Trophoblast cell (in vitro differentiated cells and primary cell): ENCODE data around the gene APOBEC3F.
"Not testable (repeated sequence)": the region's sequence is repeated elsewhere in the genome, so short reads cannot be mapped to it uniquely, and the experiment has no call there.

Source experiments
- DNase-seq, 2 donors: peaks; one replicate each; pipeline ENCODE4 v3.0.0-alpha.2; 2016
- H2AFZ ChIP-seq: 2 replicates; pipeline ENCODE4 v1.6.1; 2013; ENCODE audit warnings: low read length, moderate library complexity, mild to moderate bottlenecking; ENCODE audit not compliant: insufficient read depth, poor library complexity
- H2AK5ac ChIP-seq: 2 replicates; pipeline ENCODE4 v1.6.1; 2013; ENCODE audit warnings: mild to moderate bottlenecking, low read length
- H2BK120ac ChIP-seq: 2 replicates; pipeline ENCODE4 v1.6.1; 2013; ENCODE audit warnings: low read length, mild to moderate bottlenecking, moderate library complexity; ENCODE audit not compliant: insufficient read depth, poor library complexity
- H2BK12ac ChIP-seq: 2 replicates; pipeline ENCODE4 v1.6.1; 2013; ENCODE audit warnings: mild to moderate bottlenecking, low read length, moderate library complexity
- H2BK5ac ChIP-seq: 2 replicates; pipeline ENCODE4 v1.6.1; 2013; ENCODE audit warnings: low read length, low read depth, moderate library complexity, mild to moderate bottlenecking; ENCODE audit not compliant: poor library complexity
- H3K14ac ChIP-seq: 2 replicates; pipeline ENCODE4 v1.6.1; 2013; ENCODE audit warnings: mild to moderate bottlenecking, low read length
- H3K18ac ChIP-seq: 2 replicates; pipeline ENCODE4 v1.6.1; 2013; ENCODE audit warnings: mild to moderate bottlenecking, low read length
- H3K23ac ChIP-seq: 2 replicates; pipeline ENCODE4 v1.6.1; 2013; ENCODE audit warnings: low read length
- H3K27ac ChIP-seq: 2 replicates; pipeline ENCODE4 v1.5.1; 2013; ENCODE audit warnings: low read depth, mild to moderate bottlenecking, inconsistent platforms, low read length, moderate library complexity
- H3K27me3 ChIP-seq: 2 replicates; pipeline ENCODE4 v1.6.1; 2013; ENCODE audit warnings: inconsistent platforms, mild to moderate bottlenecking, low read length, moderate library complexity; ENCODE audit not compliant: insufficient read depth
- H3K36me3 ChIP-seq, 2 experiments: 1 replicate in 1 of 2; 2 replicates in 1 of 2; pipeline ENCODE4 v1.6.1; 2013; ENCODE audit warnings: low read length in 2 of 2, mild to moderate bottlenecking in 2 of 2, moderate library complexity in 1 of 2; ENCODE audit not compliant: insufficient read depth in 2 of 2, control insufficient read depth in 1 of 2
- H3K4ac ChIP-seq: 2 replicates; pipeline ENCODE4 v1.6.1; 2013; ENCODE audit warnings: low read depth, mild to moderate bottlenecking, low read length, moderate library complexity
- H3K4me1 ChIP-seq, 2 experiments: 1 replicate in 1 of 2; 2 replicates in 1 of 2; pipeline ENCODE4 v1.6.1; 2013; ENCODE audit warnings: low read length in 2 of 2, mild to moderate bottlenecking in 2 of 2, moderate library complexity in 1 of 2; ENCODE audit not compliant: insufficient read depth in 2 of 2, control insufficient read depth in 1 of 2
- H3K4me2 ChIP-seq: 2 replicates; pipeline ENCODE4 v1.6.1; 2013; ENCODE audit warnings: inconsistent platforms, mild to moderate bottlenecking, low read length, moderate library complexity
- H3K4me3 ChIP-seq: 2 replicates; pipeline ENCODE4 v1.5.1; 2013; ENCODE audit warnings: mild to moderate bottlenecking, low read depth, low read length, inconsistent platforms
- H3K79me1 ChIP-seq: one replicate; pipeline ENCODE4 v1.6.1; 2013; ENCODE audit warnings: low read length
- H3K79me2 ChIP-seq: 2 replicates; pipeline ENCODE4 v1.6.1; 2013; ENCODE audit warnings: low read length, mild to moderate bottlenecking; ENCODE audit not compliant: control insufficient read depth, insufficient read depth, poor library complexity
- H3K9ac ChIP-seq: 2 replicates; pipeline ENCODE4 v1.6.1; 2013; ENCODE audit warnings: mild to moderate bottlenecking, low read length
- H3K9me3 ChIP-seq: 2 replicates; pipeline ENCODE4 v1.6.1; 2013; ENCODE audit warnings: low read depth, mild to moderate bottlenecking, control low read depth, inconsistent platforms, low read length; ENCODE audit not compliant: insufficient read depth
- H4K12ac ChIP-seq: 2 replicates; pipeline ENCODE4 v1.6.1; 2013; ENCODE audit warnings: low read depth, mild to moderate bottlenecking, low read length, moderate library complexity
- H4K8ac ChIP-seq: 2 replicates; pipeline ENCODE4 v1.6.1; 2013; ENCODE audit warnings: low read depth, mild to moderate bottlenecking, low read length, moderate library complexity
- H4K91ac ChIP-seq: one replicate; pipeline ENCODE4 v1.6.1; 2013; ENCODE audit warnings: low read depth, mild to moderate bottlenecking, low read length, moderate library complexity
- WGBS: extraction: QIAGEN DNeasy Blood & Tissue Kit; methylation state at CpG from one replicate; pipeline ENCODE4 v1.1.7; 2013; ENCODE audit warnings: missing lambda C conversion rate; ENCODE audit not compliant: insufficient read length, insufficient coverage; ENCODE audit errors: extremely low coverage; 5-methylcytosine and 5-hydroxymethylcytosine counted together

The APOBEC3F gene

DNA sequence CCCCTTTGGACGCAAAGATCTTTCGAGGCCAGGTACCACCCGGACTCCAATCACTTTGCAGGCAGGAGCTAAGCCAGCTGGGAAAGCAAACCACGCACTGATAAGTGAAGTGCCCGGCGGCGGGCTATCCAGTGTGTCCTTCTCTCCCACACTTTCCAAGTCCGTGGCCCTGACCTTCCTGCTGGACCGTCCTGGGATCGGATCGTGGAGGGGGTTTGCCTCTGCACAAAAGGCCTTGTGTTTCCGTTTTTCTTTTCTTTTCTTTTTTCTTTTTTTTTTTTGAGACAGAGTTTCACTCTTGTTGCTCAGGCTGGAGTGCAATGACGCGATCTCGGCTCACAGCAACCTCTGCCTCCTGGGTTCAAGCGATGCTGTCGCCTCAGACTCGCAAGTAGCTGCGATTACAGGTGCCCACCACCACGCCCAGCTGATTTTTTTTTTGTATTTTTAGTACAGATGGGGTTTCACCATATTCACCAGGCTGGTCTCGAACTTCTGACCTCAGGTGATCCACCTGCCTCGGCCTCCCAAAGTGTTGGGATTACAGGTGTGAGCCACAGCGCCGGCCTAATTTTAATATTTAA, 38.5 kb downstream of the APOBEC3F start:
- not testable (repeated sequence) for H3K14ac ChIP-seq, H2BK5ac ChIP-seq, H3K9ac ChIP-seq, H4K91ac ChIP-seq, H4K8ac ChIP-seq, H3K36me3 ChIP-seq, H2AK5ac ChIP-seq, H3K27ac ChIP-seq, H3K23ac ChIP-seq, H3K4me2 ChIP-seq, H3K79me2 ChIP-seq, H2BK12ac ChIP-seq, H3K18ac ChIP-seq, H3K4me1 ChIP-seq, H2AFZ ChIP-seq, H3K9me3 ChIP-seq, DNase-seq, H4K12ac ChIP-seq, H3K4ac ChIP-seq, H3K4me3 ChIP-seq, H3K27me3 ChIP-seq, H2BK120ac ChIP-seq, H3K79me1 ChIP-seq
- no CpG with 5 or more reads among the region's 24 CpGs for WGBS

DNA sequence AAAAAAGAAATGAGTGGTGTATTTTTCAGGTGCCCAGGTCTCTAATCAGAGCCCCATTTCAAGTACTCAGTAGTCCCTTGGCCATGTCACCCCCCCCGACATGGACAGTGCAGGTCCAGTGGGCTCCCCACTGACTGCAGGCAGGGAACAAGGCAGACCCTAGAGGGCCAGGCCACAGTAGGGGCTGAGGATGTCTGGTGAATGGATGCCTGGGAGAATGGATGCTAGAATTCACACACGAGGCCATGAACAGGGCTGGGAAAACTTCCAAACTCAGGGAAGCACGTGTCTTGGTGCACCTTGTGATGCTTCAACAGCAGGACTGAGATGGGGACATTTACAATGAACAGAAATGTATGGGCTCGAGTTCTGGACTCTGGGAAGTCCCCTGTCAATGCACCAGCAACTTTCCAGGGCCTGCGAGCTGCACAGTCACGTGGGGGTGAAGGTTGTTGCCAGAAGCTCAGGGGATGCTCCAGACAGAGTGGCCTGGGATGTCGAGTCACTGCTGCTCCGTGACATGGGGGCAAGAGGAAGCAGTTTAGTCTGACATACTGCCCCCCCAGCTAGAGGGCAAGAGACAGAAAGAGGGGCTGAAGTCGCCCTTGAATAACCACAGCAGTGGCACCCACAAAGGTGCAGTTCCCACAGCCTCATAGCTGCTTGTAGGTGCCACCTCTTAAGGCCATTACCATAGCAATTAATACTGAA, 39.5 kb downstream of the APOBEC3F start:
- Histone ChIP-seq H2BK120ac (no peak overlapping the region), H3K9ac (no peak overlapping the region), H4K8ac (no peak overlapping the region), H3K4ac (no peak overlapping the region), H3K9me3 (peaks cover 2% of the 10 kb centered on the region), H3K36me3 (no peaks in the 10 kb centered on the region), H3K79me1 (no peaks in the 10 kb centered on the region), H3K27ac (no peak overlapping the region), H4K91ac (no peak overlapping the region), H3K4me3 (no peak overlapping the region), H2BK12ac (no peak overlapping the region), H2AFZ (no peak overlapping the region), H4K12ac (no peak overlapping the region), H3K23ac (no peak overlapping the region), H3K4me2 (no peak overlapping the region), H3K18ac (no peak overlapping the region), H2AK5ac (no peak overlapping the region), H3K79me2 (no peaks in the 10 kb centered on the region), H3K14ac (no peak overlapping the region), H3K27me3 (no peaks in the 10 kb centered on the region), H2BK5ac (no peak overlapping the region), H3K4me1 (peaks cover 0 to 7% of the 10 kb centered on the region in 2 experiments)
- no peak for DNase-seq
- no CpG with 5 or more reads among the region's 9 CpGs for WGBS

DNA sequence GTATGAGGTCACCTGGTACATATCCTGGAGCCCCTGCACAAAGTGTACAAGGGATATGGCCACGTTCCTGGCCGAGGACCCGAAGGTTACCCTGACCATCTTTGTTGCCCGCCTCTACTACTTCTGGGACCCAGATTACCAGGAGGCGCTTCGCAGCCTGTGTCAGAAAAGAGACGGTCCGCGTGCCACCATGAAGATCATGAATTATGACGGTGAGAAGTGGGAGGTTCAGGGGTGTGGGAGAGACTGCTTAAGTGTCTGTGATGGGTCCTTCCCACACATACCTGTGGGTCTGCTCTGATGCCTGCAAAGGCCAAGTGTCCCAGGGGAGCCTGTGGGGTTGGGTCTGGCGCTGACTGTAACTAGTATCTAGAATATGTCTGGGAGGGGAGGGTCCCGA, 40.4 kb downstream of the APOBEC3F start:
- no peak overlapping the region for H4K8ac ChIP-seq
- no CpG with 5 or more reads among the region's 12 CpGs for WGBS
- H3K36me3 ChIP-seq = no peaks in the 10 kb centered on the region

DNA sequence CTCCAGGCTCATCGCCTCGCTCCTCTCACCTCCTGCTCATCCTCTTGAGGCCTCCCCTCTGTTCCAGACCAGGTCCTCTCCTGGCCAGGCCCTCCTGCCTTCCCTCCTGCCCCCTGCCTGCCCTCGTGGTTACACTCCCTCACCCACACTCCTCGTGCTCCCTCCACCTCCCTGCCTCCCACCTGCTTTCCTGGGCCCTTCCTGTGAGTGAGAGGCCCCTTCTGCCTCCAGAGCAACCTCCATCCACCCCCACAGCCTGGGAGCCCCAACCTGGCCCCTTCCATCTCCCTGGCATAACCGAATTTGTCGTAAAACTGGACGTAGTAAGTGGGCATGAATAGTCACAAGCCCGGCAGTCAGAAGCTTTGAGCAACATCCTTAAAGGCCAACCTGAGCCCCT, 40.9 kb downstream of the APOBEC3F start:
- no peaks in the 10 kb centered on the region for H3K79me1 ChIP-seq
- no peak overlapping the region for H2BK12ac ChIP-seq
- WGBS = no CpG with 5 or more reads among the region's 8 CpGs

More for the DNA sequence above, 40.4 kb downstream of the APOBEC3F start:
- no peak overlapping the region for H3K27ac ChIP-seq
- no peak overlapping the region for H2AFZ ChIP-seq
- no peak overlapping the region for H3K4ac ChIP-seq
- H3K27me3 ChIP-seq = no peaks in the 10 kb centered on the region
- no peak overlapping the region for H4K91ac ChIP-seq
- H3K9me3 ChIP-seq = peaks cover 2% of the 10 kb centered on the region
- H3K14ac ChIP-seq = no peak overlapping the region
- H2BK5ac ChIP-seq = no peak overlapping the region
- no peak for DNase-seq
- no peak overlapping the region for H3K4me3 ChIP-seq
- H4K12ac ChIP-seq = no peak overlapping the region
- H3K79me1 ChIP-seq = no peaks in the 10 kb centered on the region
- H2BK12ac ChIP-seq = no peak overlapping the region
- H3K18ac ChIP-seq = no peak overlapping the region
- no peak overlapping the region for H3K4me2 ChIP-seq
- H3K9ac ChIP-seq = no peak overlapping the region
- H2BK120ac ChIP-seq = no peak overlapping the region
- H2AK5ac ChIP-seq = no peak overlapping the region
- peaks cover 0 to 7% of the 10 kb centered on the region in 2 experiments for H3K4me1 ChIP-seq
- no peaks in the 10 kb centered on the region for H3K79me2 ChIP-seq
- H3K23ac ChIP-seq = no peak overlapping the region

More for the DNA sequence above, 40.9 kb downstream of the APOBEC3F start:
- Histone ChIP-seq H3K4me1 (peaks cover 0 to 5% of the 10 kb centered on the region in 2 experiments), H3K36me3 (no peaks in the 10 kb centered on the region), H2BK120ac (no peak overlapping the region), H3K9ac (no peak overlapping the region), H2AFZ (no peak overlapping the region), H4K12ac (no peak overlapping the region), H3K4ac (no peak overlapping the region), H3K9me3 (peaks cover 2% of the 10 kb centered on the region), H3K18ac (no peak overlapping the region), H2AK5ac (no peak overlapping the region), H4K8ac (no peak overlapping the region), H3K27ac (no peak overlapping the region), H3K14ac (no peak overlapping the region), H3K23ac (no peak overlapping the region), H4K91ac (no peak overlapping the region), H3K27me3 (no peaks in the 10 kb centered on the region), H3K4me3 (no peak overlapping the region), H3K4me2 (no peak overlapping the region), H3K79me2 (no peaks in the 10 kb centered on the region), H2BK5ac (no peak overlapping the region)
- DNase-seq = no peak
